Skin epidermis (tissue), 12 donors: ENCODE measurements around the gene MRGPRX2.

Experiments
- H3K27ac ChIP-seq, 21 experiments: fragments of 200-600 bp; sonication (generic) in 11 of 21; one replicate each; pipeline ENCODE4 v1.5.0; 2020; ENCODE audit warnings: mild to moderate bottlenecking in 3 of 21, inconsistent platforms in 2 of 21, moderate library complexity in 2 of 21
- H3K4me3 ChIP-seq, 7 experiments: fragments of 200-600 bp; sonication (generic) in 2 of 7; one replicate each; pipeline ENCODE4 v1.5.0; 2020; ENCODE audit warnings: inconsistent platforms in 2 of 7, mild to moderate bottlenecking in 2 of 7, moderate library complexity in 1 of 7

Gene MRGPRX2

GRCh38 chr11:19077965-19078364, 17.4 kb upstream of the MRGPRX2 start:
- Histone ChIP-seq H3K27ac (no peak overlapping the region), H3K4me3 (no peak overlapping the region)

- peak overlapping the region in 2 of 21 experiments; percentile 8 to 28 for H3K27ac ChIP-seq
- no peak overlapping the region for H3K4me3 ChIP-seq
Observed at GRCh38 chr11:19076744-19077589, 16.4 kb upstream of the MRGPRX2 start.

- Histone ChIP-seq H3K4me3 (no peak overlapping the region), H3K27ac (peak overlapping the region in 1 of 21 experiments; percentile 21)
Observed at GRCh38 chr11:19075636-19076035, 15.1 kb upstream of the MRGPRX2 start.

GRCh38 chr11:19073454-19074415, 13.2 kb upstream of the MRGPRX2 start:
- Histone ChIP-seq H3K27ac (peak overlapping the region in 1 of 21 experiments; percentile 40), H3K4me3 (no peak overlapping the region)

GRCh38 chr11:19072464-19072863, 11.9 kb upstream of the MRGPRX2 start:
- no peak overlapping the region for H3K27ac ChIP-seq

GRCh38 chr11:19071255-19071654, 10.7 kb upstream of the MRGPRX2 start:
- Histone ChIP-seq H3K4me3 (no peak overlapping the region), H3K27ac (no peak overlapping the region)

More at GRCh38 chr11:19072464-19072863, 11.9 kb upstream of the MRGPRX2 start:
- H3K4me3 ChIP-seq: no peak overlapping the region

- Histone ChIP-seq H3K4me3 (no peak overlapping the region), H3K27ac (no peak overlapping the region)
Observed at GRCh38 chr11:19059833-19060232, 684 bp downstream of the MRGPRX2 start.

- H3K4me3 ChIP-seq: no peak overlapping the region
- no peak overlapping the region for H3K27ac ChIP-seq
Observed at GRCh38 chr11:19055905-19056304, 4.6 kb downstream of the MRGPRX2 start.

- H3K4me3 ChIP-seq: no peak overlapping the region
- H3K27ac ChIP-seq: no peak overlapping the region
Observed at GRCh38 chr11:19055016-19055415, 5.5 kb downstream of the MRGPRX2 start.

GRCh38 chr11:19053909-19054308, 6.6 kb downstream of the MRGPRX2 start:
- no peak overlapping the region for H3K4me3 ChIP-seq
- H3K27ac ChIP-seq: no peak overlapping the region

GRCh38 chr11:19050281-19050680, 10.2 kb downstream of the MRGPRX2 start:
- H3K27ac ChIP-seq: no peak overlapping the region
- H3K4me3 ChIP-seq: no peak overlapping the region

- Histone ChIP-seq H3K4me3 (no peak overlapping the region), H3K27ac (no peak overlapping the region)
Observed at GRCh38 chr11:19049351-19049750, 11.2 kb downstream of the MRGPRX2 start.

- Histone ChIP-seq H3K27ac (no peak overlapping the region), H3K4me3 (no peak overlapping the region)
Observed at GRCh38 chr11:19040051-19040450, 20.5 kb downstream of the MRGPRX2 start.

GRCh38 chr11:19039409-19039808, 21.1 kb downstream of the MRGPRX2 start:
- H3K27ac ChIP-seq: no peak overlapping the region
- H3K4me3 ChIP-seq: no peak overlapping the region

- Histone ChIP-seq H3K27ac (no peak overlapping the region), H3K4me3 (no peak overlapping the region)
Observed at GRCh38 chr11:19032990-19033389, 27.5 kb downstream of the MRGPRX2 start.

- Histone ChIP-seq H3K27ac (no peak overlapping the region), H3K4me3 (no peak overlapping the region)
Observed at GRCh38 chr11:19027829-19028595, 32.5 kb downstream of the MRGPRX2 start.

GRCh38 chr11:19026862-19027261, 33.7 kb downstream of the MRGPRX2 start:
- H3K27ac ChIP-seq: no peak overlapping the region
- H3K4me3 ChIP-seq: no peak overlapping the region

- no peak overlapping the region for H3K4me3 ChIP-seq
- no peak overlapping the region for H3K27ac ChIP-seq
Observed at GRCh38 chr11:19025481-19026406, 34.8 kb downstream of the MRGPRX2 start.

- Histone ChIP-seq H3K27ac (no peak overlapping the region), H3K4me3 (no peak overlapping the region)
Observed at GRCh38 chr11:19020831-19021230, 39.7 kb downstream of the MRGPRX2 start.
